GM23248 (cell line): ENCODE data around the gene DOK3.

Experiments used
- EZH2 ChIP-seq: fragments of 200-600 bp; sonication (generic); IDR thresholded peaks from 2 replicates; pipeline ENCODE4 v1.6.1; 2018; ENCODE audit warnings: antibody characterized with exemption, mild to moderate bottlenecking; ENCODE audit not compliant: insufficient read depth, poor library complexity, severe bottlenecking
- EZH2phosphoT487 ChIP-seq: fragments of 200-600 bp; sonication (generic); IDR thresholded peaks from 2 replicates; pipeline ENCODE4 v1.6.1; 2018; ENCODE audit warnings: antibody characterized with exemption, moderate library complexity, mild to moderate bottlenecking, low read depth; ENCODE audit not compliant: insufficient read depth

DNA sequence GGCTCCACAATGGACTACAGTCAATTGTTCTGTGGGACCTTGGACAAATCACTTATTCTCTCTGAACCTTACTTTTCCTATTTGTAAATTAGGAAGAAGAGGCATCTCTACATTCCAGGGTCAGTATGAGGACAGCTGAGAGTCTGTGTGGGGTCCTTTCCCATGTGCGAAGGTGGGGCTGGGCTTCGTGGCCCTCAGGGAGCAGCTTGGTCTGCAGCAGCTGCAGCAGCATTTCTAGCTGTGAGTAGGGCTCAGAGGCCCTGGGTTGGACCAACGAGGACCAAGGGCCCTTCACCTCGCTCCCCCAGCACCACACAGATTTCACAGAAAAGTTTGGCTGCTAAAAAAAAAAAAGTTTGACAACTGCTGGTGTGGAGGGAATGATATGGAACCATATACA, 16.6 kb upstream of the DOK3 start:
- no peak for TF ChIP-seq EZH2
- no peak for TF ChIP-seq EZH2phosphoT487
